NCI-H1048 (cell line): ENCODE results near the gene LEPROT.

ENCODE experiments used
- DNase-seq: peaks from one replicate; lab custom pipeline; 2025; lab: John Stamatoyannopoulos, UW

LEPROT gene

DNA sequence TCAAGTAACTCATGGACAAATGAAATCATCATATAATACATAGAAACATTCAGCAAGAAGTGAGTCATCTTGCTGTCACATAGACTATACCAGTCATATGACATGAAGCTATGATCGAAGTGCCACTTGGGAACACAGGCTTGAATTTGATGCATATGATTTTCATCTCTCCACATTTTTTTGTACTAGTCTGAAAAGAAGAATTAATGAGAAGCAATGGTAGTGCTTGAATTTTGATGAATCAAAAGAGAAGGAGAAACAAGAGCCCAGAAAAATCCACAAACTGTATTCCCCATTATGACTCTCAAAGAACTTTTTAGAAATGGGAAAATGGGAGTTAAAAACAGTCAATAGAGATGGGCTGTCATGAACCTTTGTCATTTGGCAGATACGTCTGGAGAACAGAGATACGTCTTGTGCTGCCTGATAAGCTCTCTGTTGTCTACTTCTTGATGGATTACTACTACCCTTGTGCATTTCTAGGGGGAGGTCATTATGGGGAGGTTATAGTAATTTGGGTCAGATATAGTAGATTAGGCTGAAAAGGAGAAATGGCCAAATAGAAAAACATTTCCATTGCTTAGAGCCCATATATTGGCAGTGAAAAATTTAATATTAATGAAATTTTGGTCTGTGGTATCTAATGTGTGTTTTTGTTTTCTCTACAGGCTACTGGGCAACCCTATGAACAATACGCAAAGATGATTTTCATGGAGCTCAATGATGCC lies 8.0 kb upstream of the LEPROT start:
- no peak for DNase-seq

DNA sequence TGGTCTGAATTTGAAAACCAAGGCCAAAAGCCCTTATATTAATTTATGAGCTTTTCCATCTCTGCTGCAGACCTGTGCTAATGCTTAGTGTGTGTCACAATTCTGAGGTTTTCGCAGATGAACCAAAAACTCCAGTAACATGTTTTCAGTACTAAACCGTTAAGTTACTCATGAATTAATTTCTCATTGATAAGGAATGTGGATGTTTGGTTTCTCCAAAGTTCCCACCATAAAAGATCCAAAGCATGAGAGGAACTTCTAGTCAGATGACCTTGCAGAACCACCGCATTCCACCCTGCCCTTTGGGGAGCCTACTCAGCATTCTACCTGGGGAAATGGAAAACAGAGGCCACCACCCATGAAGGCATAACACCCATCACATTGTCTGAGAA lies 7.5 kb upstream of the LEPROT start:
- no peak for DNase-seq

DNA sequence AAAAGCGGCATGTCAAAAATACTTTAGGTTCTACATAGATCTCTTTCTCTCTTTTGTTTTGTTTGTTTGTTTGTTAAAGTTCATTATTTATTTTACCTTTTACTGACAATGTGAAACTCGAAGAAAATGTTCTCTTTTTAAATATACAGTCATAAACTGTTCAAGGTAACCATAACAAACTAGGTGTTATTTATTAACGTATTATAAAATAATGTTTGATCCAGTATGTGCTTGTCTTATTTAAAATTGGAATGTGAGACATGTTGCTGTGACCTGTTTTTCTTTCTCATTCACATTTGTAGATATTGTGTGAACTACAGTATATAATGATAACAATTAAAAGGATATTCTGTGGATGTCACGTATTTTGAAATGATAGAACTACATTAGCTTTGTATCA lies 5.9 kb upstream of the LEPROT start:
- no peak for DNase-seq

DNA sequence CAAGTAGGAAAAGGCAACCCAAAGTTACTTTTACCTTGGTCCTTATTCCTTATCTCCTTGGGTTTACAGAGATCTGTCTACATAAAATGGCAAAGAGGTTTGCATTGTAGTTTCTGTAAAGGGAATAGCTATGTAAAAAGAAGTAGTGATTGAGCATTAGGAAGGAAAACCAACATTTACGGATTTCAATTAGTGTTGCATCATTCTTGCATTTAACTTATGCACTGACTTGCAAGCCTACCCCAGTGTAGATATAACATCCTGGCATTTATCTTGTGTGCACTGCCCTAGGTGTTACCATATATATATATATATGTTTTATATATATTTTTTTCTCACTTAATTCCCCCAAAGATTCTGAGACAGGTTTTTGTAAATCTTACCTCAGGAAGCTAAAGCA lies 3.7 kb upstream of the LEPROT start:
- DNase-seq: no peak

DNA sequence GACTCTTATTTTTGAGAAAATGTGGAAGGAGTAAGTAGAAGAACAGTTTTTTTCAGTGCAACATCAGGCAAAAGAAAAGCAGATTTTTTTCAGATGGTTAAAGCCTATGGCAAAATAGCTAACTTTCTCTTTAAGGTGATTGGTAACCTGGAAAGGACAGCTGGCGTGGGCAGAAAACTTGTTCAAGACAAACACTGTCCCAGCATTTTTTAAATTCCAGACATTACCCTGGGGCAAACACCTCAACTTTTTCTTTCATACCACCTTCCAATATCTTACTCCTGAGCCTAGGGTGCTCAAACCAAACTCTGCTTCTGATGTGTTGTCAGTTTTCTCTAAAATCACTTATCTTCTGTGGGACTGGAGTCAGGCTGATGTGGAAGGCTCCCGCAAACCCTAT lies 2.7 kb upstream of the LEPROT start:
- DNase-seq: no peak

DNA sequence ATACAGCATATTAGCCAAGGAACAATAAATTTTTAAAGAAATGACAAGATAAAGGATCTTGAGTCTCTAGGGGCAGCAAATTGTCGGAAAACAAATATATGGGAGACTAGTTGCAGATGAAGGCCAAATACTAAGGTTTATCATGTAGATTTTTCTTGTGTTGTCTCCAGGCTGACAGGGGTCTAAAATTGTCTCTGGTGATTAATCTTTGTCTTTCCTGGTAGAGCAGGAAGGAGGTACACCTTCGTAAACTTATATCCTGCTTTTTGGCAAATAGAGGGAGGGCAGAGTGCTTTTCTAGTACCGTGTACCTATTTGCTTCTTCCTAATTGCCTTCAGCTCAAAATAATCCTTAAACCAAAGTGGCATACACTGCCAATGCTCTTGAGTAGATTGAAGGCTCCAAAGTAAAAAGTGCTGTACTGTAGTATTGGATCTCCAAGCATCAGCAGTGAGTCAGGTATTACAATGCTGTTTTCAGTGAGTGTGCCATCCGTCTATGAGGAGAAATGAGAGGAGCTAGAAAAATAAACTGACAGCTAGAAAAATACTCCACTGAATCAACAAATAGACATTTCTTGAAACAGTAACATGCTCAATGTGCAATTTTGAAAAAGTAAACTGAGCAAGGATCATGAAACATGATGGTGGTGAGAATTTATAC lies 1.8 kb upstream of the LEPROT start:
- no peak for DNase-seq

DNA sequence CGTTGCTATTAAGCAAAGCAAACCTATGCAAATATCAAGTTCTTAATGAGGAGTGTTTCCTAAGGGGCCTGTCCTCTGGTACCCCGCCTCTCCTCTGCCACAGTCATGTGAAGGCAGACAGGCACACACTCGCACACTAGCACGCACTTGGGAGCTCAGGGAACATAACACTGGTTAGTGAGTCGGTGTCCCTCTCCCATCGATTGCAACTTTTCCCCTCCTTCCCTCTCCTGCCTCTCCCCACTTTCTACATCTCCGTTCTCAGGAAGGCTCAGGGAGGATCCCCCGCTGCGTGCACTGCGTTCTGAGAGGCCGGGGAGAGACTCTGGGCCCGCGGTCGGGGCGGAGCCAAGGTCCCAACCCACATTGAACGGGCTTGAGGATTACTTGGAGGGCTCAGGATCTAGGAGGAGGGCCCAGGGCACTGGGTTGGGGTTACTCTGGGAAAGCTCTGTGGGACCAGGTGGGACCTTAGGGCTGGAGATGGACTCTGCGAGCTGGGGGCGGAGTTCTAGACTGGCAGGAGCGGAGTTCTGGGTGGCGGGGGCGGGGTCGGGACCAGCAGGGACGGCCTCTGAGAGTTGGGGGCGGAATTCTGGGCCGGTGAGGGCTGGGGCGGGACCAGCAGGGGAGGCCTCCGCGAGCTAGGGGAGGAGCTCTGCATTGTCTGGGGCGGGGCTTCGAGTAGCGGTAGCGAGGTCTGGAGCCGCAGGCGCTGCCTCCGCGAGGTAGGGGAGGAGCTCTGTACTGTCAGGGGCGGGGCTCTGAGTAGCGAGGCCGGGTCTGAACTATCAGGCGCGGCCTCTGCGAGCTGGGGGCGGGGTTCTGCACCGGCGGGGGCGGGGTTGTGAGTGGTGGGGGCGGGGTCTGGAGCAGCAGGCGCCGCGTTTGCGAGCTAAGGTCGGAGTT lies 533 bp upstream of the LEPROT start:
- DNase-seq: peak; percentile 98

DNA sequence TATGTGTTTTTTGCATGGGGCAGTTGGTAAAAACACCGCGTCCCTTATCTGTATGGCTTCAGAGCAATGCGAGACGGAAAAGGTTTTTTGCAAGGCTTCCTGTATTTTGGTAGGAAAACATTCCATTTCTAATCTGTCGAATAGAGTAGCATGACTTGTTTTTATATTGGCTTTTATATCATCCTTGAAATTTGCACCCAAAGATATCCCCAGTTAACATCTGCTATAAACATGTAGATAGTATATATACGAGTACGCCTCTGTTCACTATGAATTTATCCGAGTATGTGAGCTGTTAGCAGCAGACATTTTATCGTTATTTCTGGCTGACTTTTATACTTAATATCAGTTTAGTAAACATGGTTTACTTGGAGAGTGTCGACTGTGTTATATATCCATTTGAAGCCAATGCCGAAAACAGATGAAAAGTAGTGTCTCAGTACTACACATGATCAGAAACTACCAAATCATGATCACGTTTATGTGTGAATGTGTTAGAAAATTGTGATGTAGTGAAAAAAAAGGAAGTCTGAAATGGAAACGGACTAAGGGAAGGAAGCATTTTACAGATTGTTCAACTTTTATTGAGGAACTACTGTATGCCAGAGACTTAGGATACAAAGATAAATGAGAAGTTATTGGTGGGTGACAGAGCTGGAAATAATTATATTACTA lies 1.0 kb downstream of the LEPROT start:
- no peak for DNase-seq

DNA sequence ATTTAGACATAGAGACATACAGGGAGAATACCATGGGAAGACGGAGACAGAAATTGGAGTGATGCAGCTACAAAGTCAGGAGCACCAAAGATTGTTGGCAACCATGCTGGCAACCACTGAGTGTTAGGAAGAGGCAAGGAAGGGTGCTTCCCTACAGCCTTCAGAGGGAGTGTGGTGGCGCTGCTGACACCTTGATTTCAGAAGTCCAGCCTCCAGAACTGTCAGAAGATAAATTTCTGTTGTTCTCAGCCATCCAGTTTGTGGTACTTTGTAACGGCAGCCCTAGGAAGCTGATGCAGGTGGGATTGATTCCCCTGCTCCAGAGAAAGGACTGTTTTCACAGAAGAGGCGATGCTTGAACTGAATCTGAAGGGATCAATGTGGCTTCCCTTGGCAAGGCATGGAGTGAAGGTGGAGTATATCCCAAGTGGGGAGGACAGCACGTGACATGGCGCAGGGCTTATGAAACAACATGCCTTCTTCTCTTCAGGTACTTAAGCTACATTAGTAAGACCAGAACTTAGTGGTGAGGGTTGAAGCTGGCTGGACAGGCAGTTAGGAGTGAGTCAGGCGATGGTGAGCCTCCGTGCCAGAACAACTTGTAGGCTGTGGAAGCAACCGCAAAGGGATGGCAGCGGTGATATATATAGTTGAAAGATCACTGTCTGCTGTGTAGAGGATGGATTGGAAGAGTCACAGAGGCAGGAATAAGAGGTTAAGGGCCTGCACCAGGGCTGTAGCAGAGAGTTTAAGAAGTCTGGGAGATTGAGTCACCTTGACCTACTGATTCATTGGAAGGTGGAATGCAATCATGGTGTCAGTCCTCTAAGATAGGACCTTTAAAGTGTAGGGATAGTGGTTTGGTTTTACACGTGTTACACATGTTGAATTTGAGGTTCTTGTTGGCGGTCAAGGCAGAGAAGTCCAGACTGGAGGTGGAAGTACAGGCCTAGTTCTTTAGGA lies 2.1 kb downstream of the LEPROT start:
- no peak for DNase-seq

DNA sequence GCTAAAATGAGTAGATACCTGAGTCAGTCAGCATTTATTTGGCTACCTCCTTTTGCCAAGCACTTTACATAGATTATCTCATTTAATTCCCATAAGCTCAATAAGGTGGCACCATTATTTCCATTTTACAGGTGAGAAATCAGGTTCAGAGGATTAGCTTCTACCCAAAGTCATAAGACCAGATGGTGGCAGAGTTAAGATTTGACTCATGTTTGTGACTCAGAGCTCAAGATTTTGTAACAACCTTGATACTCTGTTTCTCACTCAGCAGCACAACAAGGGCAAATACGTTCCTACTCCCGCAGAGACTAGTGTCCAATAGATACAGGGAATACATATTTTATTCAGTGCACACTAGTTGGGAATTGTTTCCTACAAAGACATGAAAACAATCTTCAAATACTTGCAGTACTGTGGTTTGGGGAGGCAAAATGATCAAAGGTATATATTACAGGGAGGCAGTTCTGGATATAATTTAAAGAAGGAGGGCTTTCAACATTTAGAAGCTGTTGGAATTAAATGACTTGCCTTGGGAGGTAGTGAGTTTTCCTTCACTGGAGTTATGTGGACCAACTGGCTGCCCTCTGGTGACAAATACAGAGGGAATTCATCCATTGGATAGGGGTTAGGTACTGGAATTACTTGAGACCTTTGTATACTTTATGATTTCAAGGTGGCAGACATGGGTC lies 3.6 kb downstream of the LEPROT start:
- no peak for DNase-seq

DNA sequence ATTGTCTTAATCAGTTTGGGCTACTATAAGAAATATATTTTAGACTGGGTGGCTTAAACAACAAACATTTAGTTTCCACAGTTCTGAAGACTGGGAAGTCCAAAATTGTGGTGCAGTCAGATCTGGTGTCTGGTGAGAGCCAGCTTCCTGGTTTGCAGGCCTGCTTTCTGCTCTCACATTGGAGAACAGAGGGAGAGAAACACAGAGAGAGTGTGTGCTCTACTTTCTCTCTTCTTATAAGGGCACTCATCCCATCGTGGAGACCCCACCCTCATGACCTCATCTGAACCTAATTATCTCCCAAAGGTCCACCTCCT lies 4.1 kb downstream of the LEPROT start:
- no peak for DNase-seq

DNA sequence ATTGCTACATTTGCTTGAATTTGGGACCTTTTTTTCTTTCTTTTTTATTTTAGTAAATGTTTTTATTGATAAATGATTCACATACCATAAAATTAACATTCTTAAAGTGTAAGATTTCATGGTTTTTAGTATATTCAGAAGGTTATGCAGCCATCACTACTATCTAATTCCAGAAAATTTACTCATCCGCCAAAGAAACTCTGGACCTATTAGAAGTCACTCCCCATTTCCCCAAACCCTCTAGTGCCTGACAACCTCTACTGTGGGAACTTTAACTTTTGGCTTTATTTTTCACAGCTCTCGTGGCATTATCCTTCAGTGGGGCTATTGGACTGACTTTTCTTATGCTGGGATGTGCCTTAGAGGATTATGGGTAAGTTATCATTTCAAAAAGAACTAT lies 4.5 kb downstream of the LEPROT start:
- DNase-seq: no peak

DNA sequence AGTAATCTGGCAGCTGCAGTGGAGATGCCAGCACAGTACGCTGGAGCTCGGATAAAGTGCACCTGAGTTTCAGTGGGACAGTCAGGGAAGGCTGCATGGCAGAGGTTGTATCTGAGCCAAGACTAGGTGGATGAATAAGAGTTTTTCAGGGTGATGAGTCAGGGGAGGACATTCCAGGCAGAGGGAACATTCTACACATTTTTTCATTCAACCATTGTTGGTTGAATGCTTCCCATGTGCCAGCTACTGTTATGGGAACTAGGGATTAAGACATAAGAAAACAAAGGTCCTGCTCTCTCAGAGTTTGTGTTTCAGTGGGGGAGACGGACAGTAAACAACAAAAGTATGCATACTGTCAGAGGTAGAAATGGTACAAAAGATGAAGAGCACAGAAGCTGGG lies 5.2 kb downstream of the LEPROT start:
- DNase-seq: no peak

DNA sequence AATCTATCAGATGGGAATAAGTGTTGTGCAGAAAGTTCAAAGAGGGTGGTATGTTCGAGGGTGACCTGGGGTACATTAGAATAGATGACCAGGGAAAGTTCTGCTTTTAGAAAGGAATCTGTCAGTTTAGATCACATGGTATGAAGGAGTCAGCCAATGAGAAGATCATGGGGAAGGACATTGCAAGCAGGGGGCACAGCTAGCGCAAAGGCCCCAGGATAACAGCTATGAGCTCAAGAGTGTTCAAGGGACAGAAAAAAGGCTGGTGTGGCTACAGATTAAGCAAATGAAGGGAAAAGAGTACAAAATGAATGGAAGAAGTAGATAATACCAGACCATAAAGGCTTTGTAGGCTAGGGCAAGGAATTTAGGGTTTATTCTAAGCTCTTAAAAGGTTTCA lies 8.6 kb downstream of the LEPROT start:
- DNase-seq: no peak

DNA sequence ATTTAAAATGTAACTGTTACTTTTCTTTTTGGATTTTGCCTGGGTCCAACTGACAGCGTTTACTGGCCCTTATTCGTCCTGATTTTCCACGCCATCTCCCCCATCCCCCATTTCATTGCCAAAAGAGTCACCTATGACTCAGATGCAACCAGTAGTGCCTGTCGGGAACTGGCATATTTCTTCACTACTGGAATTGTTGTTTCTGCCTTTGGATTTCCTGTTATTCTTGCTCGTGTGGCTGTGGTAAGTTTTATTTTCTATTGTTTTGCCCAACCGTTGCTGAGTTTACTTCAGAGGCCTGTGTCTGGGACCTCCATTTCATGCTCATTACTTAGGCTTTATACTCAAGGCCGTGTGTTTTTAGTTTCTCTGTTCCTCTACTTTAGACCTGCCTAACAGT lies 9.3 kb downstream of the LEPROT start:
- no peak for DNase-seq

DNA sequence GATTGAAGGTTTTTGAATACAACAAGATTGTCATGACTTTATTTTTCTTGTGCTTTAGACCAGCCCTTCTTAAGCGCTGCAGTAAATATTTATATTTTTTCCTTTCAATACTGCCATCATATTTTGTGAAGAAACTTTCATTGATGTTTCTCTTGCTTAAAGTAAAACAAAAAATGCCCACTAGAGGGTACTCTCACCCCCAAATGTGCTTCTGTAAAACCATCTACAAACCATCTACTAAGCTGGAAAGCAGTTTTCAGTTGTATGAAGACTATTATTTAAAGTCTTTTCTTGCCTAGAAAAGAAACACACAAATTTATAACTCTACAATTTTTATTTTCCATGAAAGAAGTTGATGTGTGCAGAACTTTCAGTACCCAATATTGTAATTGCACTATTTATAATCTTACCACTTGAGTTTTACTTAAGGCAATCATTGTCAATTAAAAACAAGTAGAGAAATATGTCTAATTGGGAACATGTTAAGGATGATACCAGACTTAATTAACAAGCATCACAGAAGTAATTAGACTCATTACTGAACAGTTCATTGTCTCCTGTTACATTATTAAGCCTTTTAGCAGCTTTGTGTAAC lies 10.7 kb downstream of the LEPROT start:
- no peak for DNase-seq

DNA sequence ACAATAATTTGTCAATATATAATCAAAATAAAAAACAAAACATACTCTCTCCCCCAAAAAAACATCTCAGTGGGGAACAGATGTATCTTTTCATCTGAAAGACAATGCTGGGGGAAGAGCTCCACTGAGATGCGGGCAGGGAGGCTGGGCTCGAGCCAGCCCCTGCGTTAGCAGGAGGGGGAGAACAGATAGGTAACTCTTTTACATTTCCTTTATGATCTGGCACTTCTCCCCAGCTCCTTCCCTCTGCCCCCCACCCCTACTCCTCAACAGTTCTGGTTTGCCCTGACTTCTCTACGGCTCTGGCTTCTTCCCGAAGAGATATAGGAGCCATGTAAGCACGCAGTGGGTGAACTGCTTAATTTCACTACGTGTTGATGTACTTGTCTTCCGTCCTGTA lies 12.4 kb downstream of the LEPROT start:
- no peak for DNase-seq

DNA sequence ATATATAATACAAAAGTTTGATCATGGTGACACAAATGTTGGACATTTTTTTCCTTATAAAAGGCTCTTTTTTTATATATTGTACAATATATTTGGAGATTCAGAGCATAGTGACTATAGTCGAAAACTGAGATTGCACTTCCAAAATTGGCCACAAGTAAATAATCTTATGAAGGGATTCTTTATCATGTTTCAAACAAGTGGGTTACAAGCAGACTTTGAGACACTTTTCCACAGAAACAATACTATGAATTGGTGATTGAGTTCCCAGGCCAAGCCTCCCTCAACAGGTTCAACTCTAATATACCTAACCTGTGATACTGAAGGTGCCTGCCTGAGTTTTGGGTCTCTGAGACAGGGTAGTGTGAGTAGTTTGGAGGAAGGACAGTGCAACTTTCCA lies 13.8 kb downstream of the LEPROT start:
- DNase-seq: no peak

DNA sequence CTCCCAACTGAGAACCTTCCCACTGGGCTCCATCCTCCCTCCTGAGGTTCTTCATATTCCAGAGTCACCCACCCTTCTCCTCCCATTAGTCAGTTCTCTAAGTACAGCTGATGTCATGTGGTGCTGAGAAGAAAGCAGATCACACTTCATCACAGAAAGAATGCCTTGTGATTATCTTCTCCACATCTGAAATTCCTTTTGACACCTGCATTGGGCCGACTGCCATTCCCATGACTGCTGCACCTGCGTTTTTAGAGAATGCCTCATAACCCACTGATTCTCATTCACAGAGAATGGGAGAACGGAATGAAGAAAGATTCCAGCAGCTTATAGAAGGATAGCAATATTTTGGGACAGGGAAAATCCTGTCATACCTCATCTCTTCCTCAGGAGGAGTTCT lies 14.3 kb downstream of the LEPROT start:
- no peak for DNase-seq

DNA sequence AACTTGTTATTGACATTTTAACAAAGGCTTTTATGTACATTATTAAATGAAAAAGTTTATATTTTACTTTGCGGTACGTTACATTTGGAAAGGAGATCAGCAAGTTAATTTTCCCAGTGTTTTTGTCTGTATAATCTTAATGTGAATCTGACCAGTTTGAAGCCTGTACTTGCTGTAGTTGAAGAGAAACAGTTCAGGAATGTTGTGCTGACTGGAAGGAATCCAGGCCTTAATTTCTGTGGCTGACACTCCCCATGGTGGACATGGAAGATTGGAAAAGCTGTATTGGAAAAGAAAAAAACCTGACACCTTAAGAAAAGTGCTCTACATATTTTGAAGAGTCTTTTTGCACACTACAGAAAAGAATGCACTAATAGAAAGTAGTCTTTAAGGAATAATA lies 15.5 kb downstream of the LEPROT start:
- DNase-seq: no peak
